ENCODE results near the gene RHO.

DNA sequence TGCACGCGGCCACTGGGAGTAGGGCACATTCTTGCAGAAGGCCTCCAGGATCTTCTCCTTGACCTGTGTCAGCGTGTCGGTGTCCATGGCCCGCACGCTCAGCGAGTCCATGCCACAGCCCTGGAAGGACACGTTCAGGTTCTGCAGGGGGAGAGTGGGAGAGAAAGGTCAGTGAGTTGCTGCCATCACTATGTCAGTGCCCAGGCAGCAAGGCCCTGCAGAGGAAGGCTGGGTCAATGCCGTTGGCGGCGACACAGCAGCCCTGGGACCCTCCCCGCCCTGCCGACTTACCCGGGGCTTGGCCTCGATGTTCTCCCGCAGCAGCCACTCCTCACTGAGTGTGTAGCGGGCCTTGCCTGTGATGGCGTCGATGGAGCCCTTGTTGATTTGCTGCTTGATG lies 34.4 kb downstream of the RHO start:
- TF ChIP-seq POLR2AphosphoS5 (IDR thresholded peaks at IDR 0.05; ENCODE audit: low read depth, low read length) (no peak), POLR2A (IDR thresholded peaks at IDR 0.05; ENCODE audit: low read depth, low read length) (no peak), TAF1 (IDR thresholded peaks at IDR 0.05; ENCODE audit: borderline replicate concordance, low read depth, low read length) (no peak)

All from GM12892 (cell line).